ENCODE measurements around the gene DOC2A.
A peak's percentile ranks its signal among the peaks of the same experiment; 100 is the strongest.

Gene DOC2A

DNA sequence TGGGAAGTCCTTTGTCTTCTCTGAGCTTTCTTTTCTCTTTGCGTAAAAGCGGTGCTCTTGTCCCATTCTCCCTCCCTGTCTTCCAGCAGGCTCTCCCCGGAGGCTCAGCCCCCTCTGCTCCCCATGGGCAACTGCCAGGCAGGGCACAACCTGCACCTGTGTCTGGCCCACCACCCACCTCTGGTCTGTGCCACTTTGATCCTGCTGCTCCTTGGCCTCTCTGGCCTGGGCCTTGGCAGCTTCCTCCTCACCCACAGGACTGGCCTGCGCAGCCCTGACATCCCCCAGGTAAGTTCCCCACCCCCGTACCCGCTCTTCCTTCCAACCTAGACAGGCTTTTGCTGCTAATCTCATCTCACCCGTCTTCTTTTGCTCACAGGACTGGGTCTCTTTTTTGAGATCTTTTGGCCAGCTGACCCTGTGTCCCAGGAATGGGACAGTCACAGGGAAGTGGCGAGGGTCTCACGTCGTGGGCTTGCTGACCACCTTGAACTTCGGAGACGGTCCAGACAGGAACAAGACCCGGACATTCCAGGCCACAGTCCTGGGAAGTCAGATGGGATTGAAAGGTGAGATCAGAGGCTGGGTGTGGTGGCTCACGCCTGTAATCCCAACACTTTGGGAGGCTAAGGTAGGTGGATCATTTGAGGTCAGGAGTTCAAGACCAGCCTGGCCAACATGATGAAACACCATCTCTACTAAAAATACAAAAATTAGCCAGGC lies 47.6 kb downstream of the DOC2A start:
- Histone ChIP-seq H3K27ac (ENCODE audit: extremely low read depth, low read depth, low read length) (no peak overlapping the region), H3K36me3 (ENCODE audit: control insufficient read depth in 2 of 2, insufficient read depth in 1 of 2, low read length in 2 of 2) (peaks cover 3 to 4% of the 10 kb centered on the region in 2 experiments; a peak in 2 of 3 replicates), H3K4me3 (ENCODE audit: low read depth, low read length) (no peak overlapping the region), H3K4me1 (ENCODE audit: control insufficient read depth, insufficient read depth, low read length) (0 out of 2 replicates have a peak, but pooled peaks cover 3% of the 10 kb centered on the region), H3K9me3 (ENCODE audit: control insufficient read depth, insufficient read depth, low read depth, low read length) (no peaks in the 10 kb centered on the region)
- POLR2A ChIA-PET, result interaction anchor here (1.4 kb wide), 1 partner anchor 10 kb away, joined by 11 read pairs; the partner anchor contains the start of gene TAOK2
- CTCF ChIA-PET, result interaction anchor here (0.6 to 1.0 kb wide), 4 partner anchors 10 to 90 kb away, joined by 3 to 8 read pairs (median 4); partner anchors contain the start of gene TAOK2
- TF ChIP-seq, protein P1, sequence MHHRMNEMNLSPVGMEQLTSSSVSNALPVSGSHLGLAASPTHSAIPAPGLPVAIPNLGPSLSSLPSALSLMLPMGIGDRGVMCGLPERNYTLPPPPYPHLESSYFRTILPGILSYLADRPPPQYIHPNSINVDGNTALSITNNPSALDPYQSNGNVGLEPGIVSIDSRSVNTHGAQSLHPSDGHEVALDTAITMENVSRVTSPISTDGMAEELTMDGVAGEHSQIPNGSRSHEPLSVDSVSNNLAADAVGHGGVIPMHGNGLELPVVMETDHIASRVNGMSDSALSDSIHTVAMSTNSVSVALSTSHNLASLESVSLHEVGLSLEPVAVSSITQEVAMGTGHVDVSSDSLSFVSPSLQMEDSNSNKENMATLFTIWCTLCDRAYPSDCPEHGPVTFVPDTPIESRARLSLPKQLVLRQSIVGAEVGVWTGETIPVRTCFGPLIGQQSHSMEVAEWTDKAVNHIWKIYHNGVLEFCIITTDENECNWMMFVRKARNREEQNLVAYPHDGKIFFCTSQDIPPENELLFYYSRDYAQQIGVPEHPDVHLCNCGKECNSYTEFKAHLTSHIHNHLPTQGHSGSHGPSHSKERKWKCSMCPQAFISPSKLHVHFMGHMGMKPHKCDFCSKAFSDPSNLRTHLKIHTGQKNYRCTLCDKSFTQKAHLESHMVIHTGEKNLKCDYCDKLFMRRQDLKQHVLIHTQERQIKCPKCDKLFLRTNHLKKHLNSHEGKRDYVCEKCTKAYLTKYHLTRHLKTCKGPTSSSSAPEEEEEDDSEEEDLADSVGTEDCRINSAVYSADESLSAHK (tag by site-specific recombination; IDR thresholded peaks at IDR 0.05), result no peak
- TF ChIP-seq KLF1 (tag by site-specific recombination; IDR thresholded peaks at IDR 0.05), result peak; percentile 31; the same call in 1 of the 2 replicates

DNA sequence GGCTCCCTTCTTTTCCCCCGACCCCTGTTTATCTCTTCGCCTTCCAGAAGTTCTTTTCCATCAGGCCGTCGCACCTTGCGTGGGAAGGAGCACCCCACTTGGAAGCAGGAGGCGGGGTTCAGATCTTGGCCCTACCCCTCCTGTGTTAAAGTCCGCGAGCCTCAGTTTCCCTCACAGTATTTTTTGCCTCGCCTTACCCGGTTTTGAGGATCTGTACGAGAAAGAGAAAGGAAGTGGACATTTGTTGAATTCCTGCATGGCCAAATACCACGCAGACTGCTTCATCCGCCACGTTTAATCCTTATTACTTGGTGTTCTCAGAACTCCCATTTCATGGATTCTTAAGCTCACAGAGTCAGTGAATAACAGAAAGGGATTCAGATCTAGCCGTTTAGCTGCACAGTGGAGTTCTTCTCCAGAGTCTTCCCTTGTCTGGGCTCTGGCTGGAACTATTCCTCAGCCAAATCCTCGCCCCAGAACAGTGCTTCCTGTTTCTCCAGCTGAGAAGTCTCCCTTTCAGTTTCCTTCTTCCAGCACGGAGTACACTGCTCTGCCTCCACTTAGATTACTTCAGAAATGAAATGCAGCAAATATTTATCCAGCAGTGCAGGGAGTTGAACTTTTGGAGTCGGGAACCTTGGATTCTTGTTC lies 48.4 kb downstream of the DOC2A start:
- Histone ChIP-seq H3K4me3 (ENCODE audit: low read depth, low read length) (peak overlapping the region; percentile 57), H3K27ac (ENCODE audit: extremely low read depth, low read depth, low read length) (peak overlapping the region; percentile 29; the same call in 1 of the 2 replicates), H3K36me3 (ENCODE audit: control insufficient read depth in 2 of 2, insufficient read depth in 1 of 2, low read length in 2 of 2) (peaks cover 0 to 3% of the 10 kb centered on the region in 2 experiments; a peak in 1 of 3 replicates), H3K9me3 (ENCODE audit: control insufficient read depth, insufficient read depth, low read depth, low read length) (no peaks in the 10 kb centered on the region), H3K4me1 (ENCODE audit: control insufficient read depth, insufficient read depth, low read length) (0 out of 2 replicates have a peak, but pooled peaks cover 3% of the 10 kb centered on the region)
- CTCF ChIA-PET, result interaction anchor here (0.6 to 3.5 kb wide), 9 partner anchors 10 to 120 kb away, joined by 3 to 16 read pairs (median 7); partner anchors contain the start of gene TAOK2
- POLR2A ChIA-PET, result interaction anchor here (0.7 to 2.5 kb wide), 16 partner anchors 11 to 157 kb away, joined by 3 to 55 read pairs (median 6); partner anchors contain the start of genes ALDOA, CDIPT, HIRIP3 and INO80E
- TF ChIP-seq, protein P2, sequence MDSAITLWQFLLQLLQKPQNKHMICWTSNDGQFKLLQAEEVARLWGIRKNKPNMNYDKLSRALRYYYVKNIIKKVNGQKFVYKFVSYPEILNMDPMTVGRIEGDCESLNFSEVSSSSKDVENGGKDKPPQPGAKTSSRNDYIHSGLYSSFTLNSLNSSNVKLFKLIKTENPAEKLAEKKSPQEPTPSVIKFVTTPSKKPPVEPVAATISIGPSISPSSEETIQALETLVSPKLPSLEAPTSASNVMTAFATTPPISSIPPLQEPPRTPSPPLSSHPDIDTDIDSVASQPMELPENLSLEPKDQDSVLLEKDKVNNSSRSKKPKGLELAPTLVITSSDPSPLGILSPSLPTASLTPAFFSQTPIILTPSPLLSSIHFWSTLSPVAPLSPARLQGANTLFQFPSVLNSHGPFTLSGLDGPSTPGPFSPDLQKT (IDR thresholded peaks at IDR 0.05; ENCODE audit: borderline replicate concordance, low read depth, low read length), result no peak
- TF ChIP-seq ZBTB1 (tag by site-specific recombination; IDR thresholded peaks at IDR 0.05) (no peak), ZBTB17 (tag by site-specific recombination; IDR thresholded peaks at IDR 0.05) (peak; percentile 54), IKZF3 (tag by site-specific recombination; IDR thresholded peaks at IDR 0.05) (no peak), ZNF16 (tag by site-specific recombination; IDR thresholded peaks at IDR 0.05; ENCODE audit: low read depth) (no peak), ZNF571 (tag by site-specific recombination; IDR thresholded peaks at IDR 0.05) (no peak), ZNF558 (tag by site-specific recombination; IDR thresholded peaks at IDR 0.05) (no peak), ZNF600 (tag by site-specific recombination; IDR thresholded peaks at IDR 0.05) (peak; percentile 78), KLF9 (tag by site-specific recombination; IDR thresholded peaks at IDR 0.05; ENCODE audit: low read depth) (no peak), ZNF350 (tag by site-specific recombination; IDR thresholded peaks at IDR 0.05) (no peak)
- TF ChIP-seq, protein P3, sequence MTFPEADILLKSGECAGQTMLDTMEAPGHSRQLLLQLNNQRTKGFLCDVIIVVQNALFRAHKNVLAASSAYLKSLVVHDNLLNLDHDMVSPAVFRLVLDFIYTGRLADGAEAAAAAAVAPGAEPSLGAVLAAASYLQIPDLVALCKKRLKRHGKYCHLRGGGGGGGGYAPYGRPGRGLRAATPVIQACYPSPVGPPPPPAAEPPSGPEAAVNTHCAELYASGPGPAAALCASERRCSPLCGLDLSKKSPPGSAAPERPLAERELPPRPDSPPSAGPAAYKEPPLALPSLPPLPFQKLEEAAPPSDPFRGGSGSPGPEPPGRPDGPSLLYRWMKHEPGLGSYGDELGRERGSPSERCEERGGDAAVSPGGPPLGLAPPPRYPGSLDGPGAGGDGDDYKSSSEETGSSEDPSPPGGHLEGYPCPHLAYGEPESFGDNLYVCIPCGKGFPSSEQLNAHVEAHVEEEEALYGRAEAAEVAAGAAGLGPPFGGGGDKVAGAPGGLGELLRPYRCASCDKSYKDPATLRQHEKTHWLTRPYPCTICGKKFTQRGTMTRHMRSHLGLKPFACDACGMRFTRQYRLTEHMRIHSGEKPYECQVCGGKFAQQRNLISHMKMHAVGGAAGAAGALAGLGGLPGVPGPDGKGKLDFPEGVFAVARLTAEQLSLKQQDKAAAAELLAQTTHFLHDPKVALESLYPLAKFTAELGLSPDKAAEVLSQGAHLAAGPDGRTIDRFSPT (tag by site-specific recombination; IDR thresholded peaks at IDR 0.05), result no peak
